Kidney (tissue), 14 donors: ENCODE data around the gene RGS3. TPM values are rescaled to one million over a fixed set of nuclear protein-coding genes. Genes with fewer than 3 reads are reported as not detected.

Source experiments
- DNase-seq, 5 donors: peaks; one replicate each; pipeline ENCODE4 v3.0.0-alpha.2; 2013 to 2020
- FAIRE-seq: peaks from 2 replicates; lab custom pipeline; 2012; peaks lifted over from hg19 to GRCh38; lab: Jason Lieb, UNC
- H3K27ac ChIP-seq, 2 donors: one replicate each; pipeline ENCODE4 v1.7.0; 2013; ENCODE audit warnings: low read depth in 2 of 2, low read length in 2 of 2, inconsistent platforms in 1 of 2
- H3K27me3 ChIP-seq: one replicate; pipeline ENCODE4 v1.7.1; 2013; ENCODE audit warnings: low read length, inconsistent platforms; ENCODE audit not compliant: control insufficient read depth, insufficient read depth
- H3K36me3 ChIP-seq, 3 donors: one replicate each; pipeline versions ENCODE4 v1.7.0 to v1.7.1; 2013; ENCODE audit warnings: low read length in 3 of 3, control low read depth in 1 of 3, inconsistent platforms in 1 of 3; ENCODE audit not compliant: insufficient read depth in 3 of 3, control insufficient read depth in 2 of 3
- H3K4me1 ChIP-seq, 3 donors: one replicate each; pipeline versions ENCODE4 v1.7.0 to v1.7.1; 2013; ENCODE audit warnings: low read length in 3 of 3, inconsistent platforms in 1 of 3, low read depth in 1 of 3; ENCODE audit not compliant: control insufficient read depth in 2 of 3, insufficient read depth in 2 of 3
- H3K4me3 ChIP-seq, 3 donors: one replicate each; pipeline versions ENCODE4 v1.7.0 to v1.8.1; 2013; ENCODE audit warnings: low read length in 3 of 3, control low read depth in 1 of 3, inconsistent platforms in 1 of 3
- H3K9ac ChIP-seq, 3 donors: one replicate each; pipeline versions ENCODE4 v1.7.0 to v1.7.1; 2013; ENCODE audit warnings: low read length in 3 of 3, control low read depth in 1 of 3, inconsistent platforms in 1 of 3
- H3K9me3 ChIP-seq, 3 donors: one replicate each; pipeline versions ENCODE4 v1.7.0 to v1.7.1; 2013; ENCODE audit warnings: low read length in 3 of 3, control low read depth in 1 of 3, inconsistent platforms in 1 of 3; ENCODE audit not compliant: control insufficient read depth in 2 of 3, insufficient read depth in 1 of 3
- CTCF ChIP-seq: IDR thresholded peaks from 3 replicates; pipeline ENCODE4 v1.5.1; 2012; ENCODE audit warnings: mild to moderate bottlenecking, moderate library complexity, borderline replicate concordance; ENCODE audit not compliant: insufficient read depth; ENCODE audit errors: extremely low read depth
- intact Hi-C: fragments of 100-400 bp; cut with DNase I; formaldehyde crosslinking; loops from one replicate; pipeline ENCODE4 v1.11.1; 2022
- polyA plus RNA-seq: library from polyadenylated mRNA; stranded (reverse); fragments of 350-450 nt; fragmentation: Illumina TruSeq; extraction: RNeasy Lipid Tissue Mini Kit (QIAGEN cat#74804); gene quantifications from one replicate; pipeline ENCODE4 v1.2.3, GENCODE V29; 2014; ENCODE audit warnings: low read depth, low replicate concordance; ENCODE audit not compliant: insufficient read depth
- total RNA-seq: library from RNA; stranded (reverse); fragmentation: NEBNext Ultra II Directional; extraction: Animal tissue kit (Norgen Biotek cat#: 25700); gene quantifications from one replicate; pipeline ENCODE4 v1.2.1, GENCODE V29; 2021
- donor health status: control.
- donor health status: control.
- donor health status: control.
- donor health status: control.
- donor health status: control.
- donor health status: DM: yes; HTN: yes; CAD: no.
- donor health status: Normal renal cell carcinoma (clear cell type).

The RGS3 gene
- total and polyA plus RNA-seq, 2 donors from 2014 or later: 114 to 137 TPM

- no peak for FAIRE-seq
- no peak for DNase-seq
- intact Hi-C loops: no loop called here
- no peak overlapping the region for H3K4me3 ChIP-seq
- no peaks in the 10 kb centered on the region for H3K9me3 ChIP-seq
- no peak overlapping the region for H3K27ac ChIP-seq
- peaks cover 0 to 29% (median 27%) of the 10 kb centered on the region in 3 donors for H3K4me1 ChIP-seq
- TF ChIP-seq CTCF: no peak
- peaks cover 0 to 14% (median 9%) of the 10 kb centered on the region in 3 donors for H3K36me3 ChIP-seq
- H3K9ac ChIP-seq: no peak overlapping the region
- H3K27me3 ChIP-seq: no peaks in the 10 kb centered on the region
Measured at GRCh38 chr9:113513111-113513510, 49.6 kb downstream of the RGS3 start.

DNA sequence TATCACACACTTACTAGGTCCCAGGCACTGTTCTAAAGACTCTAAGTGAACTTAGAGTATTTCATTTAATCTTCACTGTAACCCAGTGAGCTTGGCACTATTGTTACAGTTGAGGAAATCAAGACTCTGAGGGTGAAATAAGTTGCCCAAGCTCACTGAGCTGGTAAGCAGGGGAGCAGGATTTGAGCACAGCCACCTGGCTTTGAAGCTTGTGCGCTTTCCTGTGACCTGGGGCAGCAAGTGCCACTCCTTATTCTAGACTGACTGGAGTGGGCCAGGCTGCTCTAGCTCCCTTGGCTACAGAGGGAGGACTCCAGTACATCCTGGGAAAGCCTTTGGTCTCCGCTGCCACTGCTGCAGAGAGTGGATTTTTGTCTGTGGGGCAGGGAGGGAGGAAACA, 50.0 kb downstream of the RGS3 start:
- FAIRE-seq (no peak), DNase-seq (no peak)
- H3K4me3 ChIP-seq: no peak overlapping the region
- H3K9ac ChIP-seq: no peak overlapping the region
- no peak for TF ChIP-seq CTCF
- no peak overlapping the region for H3K27ac ChIP-seq
- peaks cover 0 to 29% (median 23%) of the 10 kb centered on the region in 3 donors for H3K4me1 ChIP-seq
- H3K9me3 ChIP-seq: no peaks in the 10 kb centered on the region
- H3K36me3 ChIP-seq: peaks cover 0 to 14% (median 14%) of the 10 kb centered on the region in 3 donors
- no peaks in the 10 kb centered on the region for H3K27me3 ChIP-seq
- intact Hi-C loops: no loop called here

DNA sequence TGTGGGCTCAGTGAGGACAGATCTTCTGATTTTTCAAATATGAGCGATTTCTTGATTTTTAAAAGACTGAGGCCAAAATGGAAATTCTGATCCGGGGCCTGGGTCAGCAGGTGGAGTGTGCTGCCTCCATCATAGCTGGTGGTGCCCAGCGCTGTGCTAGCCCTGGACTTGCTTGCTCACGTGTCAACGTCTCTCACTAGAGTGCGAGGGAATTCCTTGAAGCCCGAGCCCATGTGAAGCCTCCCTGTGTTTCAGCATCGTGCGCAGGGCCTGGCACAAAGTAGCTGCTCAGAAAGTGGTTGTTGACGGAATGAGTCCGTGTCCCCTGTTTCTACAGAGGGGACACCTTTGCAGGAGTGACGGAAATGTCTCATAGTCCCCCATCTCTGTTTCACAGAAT, 50.5 kb downstream of the RGS3 start:
- DNase-seq (no peak), FAIRE-seq (no peak)
- intact Hi-C loops: no loop called here
- peaks cover 0 to 18% (median 14%) of the 10 kb centered on the region in 3 donors for H3K36me3 ChIP-seq
- no peak overlapping the region for H3K9ac ChIP-seq
- H3K4me1 ChIP-seq: peaks cover 0 to 31% (median 20%) of the 10 kb centered on the region in 3 donors
- H3K9me3 ChIP-seq: no peaks in the 10 kb centered on the region
- no peak overlapping the region for H3K4me3 ChIP-seq
- H3K27ac ChIP-seq: no peak overlapping the region
- H3K27me3 ChIP-seq: no peaks in the 10 kb centered on the region
- TF ChIP-seq CTCF: no peak

- no peak overlapping the region for H3K9ac ChIP-seq
- H3K27me3 ChIP-seq: no peaks in the 10 kb centered on the region
- intact Hi-C loops: no loop called here
- H3K36me3 ChIP-seq: peaks cover 0 to 19% (median 14%) of the 10 kb centered on the region in 3 donors
- H3K4me3 ChIP-seq: no peak overlapping the region
- no peak for TF ChIP-seq CTCF
- no peaks in the 10 kb centered on the region for H3K9me3 ChIP-seq
- H3K27ac ChIP-seq: no peak overlapping the region
- peaks cover 0 to 29% (median 26%) of the 10 kb centered on the region in 3 donors for H3K4me1 ChIP-seq
- FAIRE-seq: no peak
- no peak for DNase-seq
Measured at GRCh38 chr9:113514748-113515147, 51.2 kb downstream of the RGS3 start.
